ENCODE data around the gene AP4E1.

DNA sequence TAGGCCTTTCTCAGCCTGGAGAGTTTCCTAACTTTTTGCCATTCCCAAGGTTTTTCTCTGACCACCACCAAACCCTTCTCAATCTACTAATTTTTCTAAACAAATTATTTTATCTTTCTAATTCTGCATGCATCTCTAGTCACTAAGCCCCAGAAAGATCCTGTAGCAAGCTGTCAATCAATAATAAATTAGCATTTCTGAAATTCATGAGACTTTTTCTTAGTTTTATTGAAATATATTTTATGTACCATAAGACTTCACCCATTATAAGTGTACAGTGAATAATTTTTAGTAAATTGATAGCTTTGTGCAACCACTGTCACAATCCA, 22.4 kb upstream of the AP4E1 start:
- TF ChIP-seq TAF1 (IDR thresholded peaks at IDR 0.05; ENCODE audit: borderline replicate concordance, insufficient read depth, low read length) (no peak), POLR2AphosphoS5 (IDR thresholded peaks at IDR 0.05; ENCODE audit: low read depth, low read length) (no peak)
